HG02981 (cell line): ENCODE data around the gene RGS9BP.
"Not testable (repeated sequence)": the region's sequence is repeated elsewhere in the genome, so short reads cannot be mapped to it uniquely, and the experiment has no call there.

Source experiments
- ATAC-seq: cut with Tn5 transposase; IDR thresholded peaks from one replicate; pipeline ENCODE4 v1.9.1; 2021; ENCODE audit warnings: mild to moderate bottlenecking, moderate library complexity; ENCODE audit not compliant: unreplicated experiment

The RGS9BP gene

DNA sequence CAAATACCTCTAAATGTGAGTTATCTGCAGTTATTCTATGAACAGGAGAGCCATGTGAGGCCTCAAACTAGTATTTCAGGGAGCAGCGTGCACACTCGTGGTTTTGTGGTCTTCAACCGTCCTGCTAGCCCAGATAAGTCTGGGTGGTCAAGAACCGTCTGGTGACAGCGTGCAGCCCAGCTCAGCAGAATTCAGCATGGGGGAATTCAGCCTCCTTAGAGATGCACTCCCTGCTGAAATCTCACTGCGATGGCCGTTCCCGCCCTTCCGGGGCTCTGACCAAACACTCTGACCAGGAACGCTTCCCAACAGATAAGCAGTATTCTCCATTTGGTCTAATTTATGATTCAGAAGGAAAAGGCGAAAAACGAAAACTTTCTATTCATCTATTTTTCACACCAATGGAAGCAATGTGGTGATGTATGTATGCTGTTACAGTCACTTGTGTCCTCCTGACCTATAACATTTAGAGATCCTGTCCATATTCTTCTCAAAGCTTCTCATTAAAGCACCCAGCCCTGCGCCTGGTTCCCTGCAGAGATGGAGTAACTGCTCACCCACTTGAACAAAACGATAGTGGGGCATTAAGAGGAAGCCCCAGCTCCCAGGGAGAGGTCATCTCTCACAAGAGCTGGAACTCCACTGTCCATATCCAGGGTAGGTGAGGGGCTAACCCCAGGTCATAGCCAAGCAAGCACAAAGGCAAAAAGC is 3.6 kb upstream of the RGS9BP start:
- ATAC-seq = no peak

DNA sequence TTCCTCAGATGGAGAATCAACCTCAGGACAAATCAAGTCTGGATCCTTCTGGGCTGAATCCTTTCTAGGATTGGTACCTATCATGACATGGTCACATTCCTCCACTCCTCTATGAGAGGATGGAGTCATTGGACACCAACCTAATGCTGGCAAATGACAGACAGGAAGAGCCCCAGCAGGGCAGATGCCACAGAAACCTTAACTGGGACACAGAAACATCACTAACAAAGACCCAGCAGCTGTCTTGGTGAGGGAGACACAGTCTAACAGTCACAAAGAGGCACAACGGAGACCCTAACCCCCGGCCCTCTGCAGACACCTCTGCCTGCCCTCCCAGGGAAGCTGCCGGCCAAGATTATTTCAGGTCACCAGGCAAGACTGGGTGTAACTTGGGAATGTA is 2.8 kb upstream of the RGS9BP start:
- ATAC-seq = no peak

DNA sequence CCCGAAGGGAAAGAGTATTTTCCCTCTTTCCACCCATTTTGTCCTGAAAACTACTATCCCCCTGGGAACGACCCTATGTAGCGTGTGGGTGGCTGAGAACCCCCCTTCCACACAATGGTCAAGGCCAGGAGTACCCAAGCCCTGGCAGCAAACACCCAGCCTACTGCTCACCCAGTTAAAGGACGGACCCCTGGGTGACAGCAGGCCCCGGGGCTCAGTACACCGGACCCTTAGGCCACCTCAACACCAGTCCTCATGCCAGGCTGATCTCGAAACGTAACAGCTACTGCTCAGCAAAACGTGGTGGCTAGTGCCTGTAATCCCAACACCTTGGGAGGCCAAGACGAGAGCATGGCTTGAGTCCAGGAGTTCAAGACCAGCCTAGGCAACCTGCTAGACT is 2.1 kb upstream of the RGS9BP start:
- no peak for ATAC-seq

- no peak for ATAC-seq
Measured at GRCh38 chr19:32674153-32674930, 1.3 kb upstream of the RGS9BP start.

DNA sequence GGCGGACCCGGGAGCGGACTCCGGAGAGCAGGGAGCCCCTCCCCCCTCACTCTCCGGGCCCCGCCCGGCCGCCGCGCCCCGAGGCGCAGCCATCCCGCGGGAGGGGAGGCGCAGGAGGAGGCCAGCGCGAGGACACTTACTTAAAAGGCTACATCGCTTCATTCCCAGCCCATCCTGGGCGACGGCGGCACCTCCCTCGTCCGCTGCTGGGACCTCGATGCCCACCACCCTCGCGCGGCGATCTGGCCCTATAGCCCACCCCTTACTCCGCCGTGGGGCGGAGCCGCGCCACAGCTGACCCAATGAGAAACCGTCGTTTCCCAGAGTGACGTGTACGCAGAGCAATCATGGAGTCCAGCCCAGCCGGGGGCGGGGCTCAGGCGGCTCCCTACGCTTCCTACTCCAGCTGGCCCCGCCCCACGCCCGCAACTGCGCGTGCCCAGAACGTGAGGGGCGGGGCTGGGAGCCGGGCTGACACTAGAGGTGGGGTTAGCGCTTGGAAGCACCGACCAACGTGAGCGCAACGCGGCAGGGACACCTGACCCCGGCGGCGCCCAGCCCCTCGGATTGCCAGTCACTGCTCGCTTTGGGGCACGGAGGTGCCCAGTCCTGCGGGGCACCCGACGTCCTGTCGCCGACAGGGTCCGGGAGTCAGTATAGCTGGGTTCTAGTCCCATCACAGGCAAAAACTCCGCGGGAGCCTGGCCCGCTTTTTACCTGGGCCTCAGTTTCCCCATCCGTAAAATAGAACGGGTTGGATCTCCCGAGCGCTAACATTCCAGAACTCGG is 523 bp upstream of the RGS9BP start, which contains the start of gene ANKRD27:
TSS of gene ANKRD27 (minus strand) at position 250 of the 789 bp plus-strand sequence. CDS start 16,165 bp downstream, outside the sequence.
- ATAC-seq = peak; percentile 95

- ATAC-seq = no peak
Measured at GRCh38 chr19:32676186-32676894, 692 bp downstream of the RGS9BP start.

GRCh38 chr19:32676895-32677359 is 1.3 kb downstream of the RGS9BP start:
- no peak for ATAC-seq

GRCh38 chr19:32677657-32678056 is 2.0 kb downstream of the RGS9BP start:
- no peak for ATAC-seq

- no peak for ATAC-seq
Measured at GRCh38 chr19:32680986-32681385, 5.3 kb downstream of the RGS9BP start.

- no peak for ATAC-seq
Measured at GRCh38 chr19:32682317-32682716, 6.7 kb downstream of the RGS9BP start.

- no peak for ATAC-seq
Measured at GRCh38 chr19:32686847-32687475, 11.3 kb downstream of the RGS9BP start.

DNA sequence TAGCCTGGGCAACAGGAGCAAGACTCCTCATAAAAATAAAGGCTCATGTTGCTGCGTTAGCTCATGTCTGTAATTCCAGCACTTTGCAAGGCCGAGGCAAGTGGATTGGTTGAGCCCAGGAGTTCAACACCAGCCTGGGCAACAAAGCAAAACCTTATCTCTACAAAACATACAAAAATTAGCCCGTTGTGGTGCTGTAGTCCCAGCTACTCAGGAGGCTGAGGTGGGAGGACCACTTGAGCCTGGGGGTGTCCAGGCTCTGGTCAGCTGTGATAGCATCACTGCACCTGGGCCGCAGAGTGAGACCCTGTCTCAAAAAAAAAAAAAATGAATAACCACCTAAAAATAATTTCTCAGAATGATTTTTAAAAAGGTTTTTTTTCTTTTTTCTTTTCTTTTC is 12.0 kb downstream of the RGS9BP start:
- ATAC-seq = no peak

DNA sequence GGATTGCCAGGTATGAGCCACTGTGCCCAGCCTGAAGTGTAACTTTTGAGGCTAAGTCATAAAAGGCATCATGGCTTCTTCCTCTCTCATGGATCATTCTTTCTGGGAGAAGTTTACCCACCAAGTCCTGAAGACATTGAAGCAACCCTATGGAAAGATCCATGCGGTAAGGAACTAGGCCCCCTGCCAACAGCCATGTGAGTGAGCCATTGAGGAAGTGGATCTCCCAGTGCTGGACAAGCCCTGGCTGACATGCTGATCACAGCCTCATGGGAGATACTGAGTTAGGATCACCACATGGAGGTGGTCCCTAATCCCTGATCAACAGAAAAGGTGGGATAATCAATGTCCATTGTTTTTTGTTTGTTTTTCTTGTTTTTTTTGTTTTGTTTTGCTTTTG is 12.7 kb downstream of the RGS9BP start:
- ATAC-seq = no peak

GRCh38 chr19:32691291-32691951 is 15.8 kb downstream of the RGS9BP start, which contains the start of gene NUDT19:
Gene NUDT19 (plus strand): TSS chr19:32691821. CDS start chr19:32691961, 140 bp downstream.
- ATAC-seq = peak; percentile 86

- peak; percentile 45 for ATAC-seq
Measured at GRCh38 chr19:32691952-32692726, 16.5 kb downstream of the RGS9BP start.

DNA sequence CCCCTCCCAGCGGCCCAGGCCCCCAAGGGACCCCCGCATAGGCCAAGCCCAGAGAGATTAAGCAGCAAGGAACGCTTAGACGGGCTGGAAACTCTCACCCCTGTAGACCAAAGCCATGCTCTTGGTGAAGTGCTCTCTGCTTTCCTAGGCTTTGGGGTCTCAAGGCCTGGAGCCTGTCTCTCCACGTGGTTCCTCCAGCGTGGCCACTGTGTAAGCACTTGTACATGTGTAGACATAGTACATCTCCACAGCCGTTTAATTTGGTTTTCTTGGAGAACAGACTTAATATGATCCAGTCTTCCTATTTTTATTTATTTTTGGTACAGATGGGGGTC is 17.0 kb downstream of the RGS9BP start:
- no peak for ATAC-seq

- not testable (repeated sequence) for ATAC-seq
Measured at GRCh38 chr19:32693151-32694108, 17.8 kb downstream of the RGS9BP start.

- ATAC-seq = not testable (repeated sequence)
Measured at GRCh38 chr19:32694316-32694715, 18.7 kb downstream of the RGS9BP start.
